ENCODE data around the gene NEU4.

- no peak for TF ChIP-seq CTCF (conservative IDR thresholded peaks at IDR 0.05 in 1 of 2, IDR thresholded peaks at IDR 0.05 in 1 of 2; ENCODE audit: low read depth in 1 of 2, low read length in 2 of 2)
- TF ChIP-seq EZH2 (IDR thresholded peaks at IDR 0.05; ENCODE audit: low read length, missing control alignments), result no peak
Measured at GRCh38 chr2:241804326-241805229, 4.4 kb upstream of the NEU4 start.
